ENCODE results near the gene RASAL3. TPM values are rescaled to one million over a fixed set of nuclear protein-coding genes. Genes with fewer than 3 reads are reported as not detected.

The RASAL3 gene
- total RNA-seq, 1 donor from 2014 or later: not detected

DNA sequence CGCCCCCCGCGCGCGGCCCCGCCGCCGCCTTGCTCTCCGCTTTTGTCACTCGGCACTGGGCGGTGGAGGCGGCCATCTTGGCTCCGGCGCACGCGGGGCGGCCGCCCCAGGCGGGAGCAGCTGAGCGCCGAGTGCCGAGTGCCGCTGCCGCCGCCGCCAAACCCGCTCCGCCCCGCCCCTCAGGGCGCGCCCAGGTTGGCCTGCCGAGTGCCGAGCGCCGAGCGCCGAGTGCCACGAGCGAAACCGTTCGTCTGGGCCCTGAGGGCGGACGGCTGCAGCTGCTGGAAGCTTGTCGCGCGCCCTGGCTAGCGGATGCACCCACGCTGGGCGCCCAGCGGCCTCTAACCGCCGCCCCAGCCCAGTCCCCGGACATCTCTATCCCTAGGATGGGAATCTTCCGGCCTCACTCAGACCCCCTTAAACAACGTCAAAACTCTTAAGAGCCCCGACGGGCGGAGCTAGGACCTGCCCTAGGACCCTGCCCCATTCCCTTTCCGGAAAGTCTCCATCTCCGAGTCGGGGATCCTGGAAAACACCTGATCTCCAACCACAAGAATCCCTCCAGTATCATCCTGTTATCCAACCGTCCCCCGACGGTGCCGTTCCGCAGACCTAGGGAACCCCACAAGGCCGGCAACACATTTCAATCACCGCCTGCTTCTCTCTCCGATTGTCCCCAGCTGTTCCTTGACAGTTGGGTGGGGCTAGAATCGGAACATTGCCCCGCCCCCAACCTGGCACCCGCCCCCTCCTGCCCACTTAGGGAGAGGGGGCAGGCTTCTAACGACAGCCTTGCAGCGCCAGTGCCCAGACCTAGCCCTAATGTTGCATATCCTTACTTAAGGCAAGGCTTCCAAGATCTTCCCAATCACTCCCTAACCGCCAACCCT, 31.5 kb downstream of the RASAL3 start:
- H3K9me3 Mint-ChIP-seq (ENCODE audit: low read depth): no peaks in the 10 kb centered on the region
- peak; percentile 87 for DNase-seq (ENCODE audit: low spot score, unreplicated experiment)
- H3K36me3 Mint-ChIP-seq (ENCODE audit: insufficient read depth): peaks cover 3% of the 10 kb centered on the region
- H3K4me1 Mint-ChIP-seq (ENCODE audit: low read depth): peaks cover 19% of the 10 kb centered on the region
- no peaks in the 10 kb centered on the region for H3K27me3 Mint-ChIP-seq
- peak overlapping the region; percentile 97 for H3K4me3 Mint-ChIP-seq (ENCODE audit: low read depth)
- peak overlapping the region; percentile 95 for H3K27ac Mint-ChIP-seq
- TF ChIP-seq, protein P1, sequence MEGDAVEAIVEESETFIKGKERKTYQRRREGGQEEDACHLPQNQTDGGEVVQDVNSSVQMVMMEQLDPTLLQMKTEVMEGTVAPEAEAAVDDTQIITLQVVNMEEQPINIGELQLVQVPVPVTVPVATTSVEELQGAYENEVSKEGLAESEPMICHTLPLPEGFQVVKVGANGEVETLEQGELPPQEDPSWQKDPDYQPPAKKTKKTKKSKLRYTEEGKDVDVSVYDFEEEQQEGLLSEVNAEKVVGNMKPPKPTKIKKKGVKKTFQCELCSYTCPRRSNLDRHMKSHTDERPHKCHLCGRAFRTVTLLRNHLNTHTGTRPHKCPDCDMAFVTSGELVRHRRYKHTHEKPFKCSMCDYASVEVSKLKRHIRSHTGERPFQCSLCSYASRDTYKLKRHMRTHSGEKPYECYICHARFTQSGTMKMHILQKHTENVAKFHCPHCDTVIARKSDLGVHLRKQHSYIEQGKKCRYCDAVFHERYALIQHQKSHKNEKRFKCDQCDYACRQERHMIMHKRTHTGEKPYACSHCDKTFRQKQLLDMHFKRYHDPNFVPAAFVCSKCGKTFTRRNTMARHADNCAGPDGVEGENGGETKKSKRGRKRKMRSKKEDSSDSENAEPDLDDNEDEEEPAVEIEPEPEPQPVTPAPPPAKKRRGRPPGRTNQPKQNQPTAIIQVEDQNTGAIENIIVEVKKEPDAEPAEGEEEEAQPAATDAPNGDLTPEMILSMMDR (IDR thresholded peaks at IDR 0.05; ENCODE audit: unreplicated experiment): no peak

DNA sequence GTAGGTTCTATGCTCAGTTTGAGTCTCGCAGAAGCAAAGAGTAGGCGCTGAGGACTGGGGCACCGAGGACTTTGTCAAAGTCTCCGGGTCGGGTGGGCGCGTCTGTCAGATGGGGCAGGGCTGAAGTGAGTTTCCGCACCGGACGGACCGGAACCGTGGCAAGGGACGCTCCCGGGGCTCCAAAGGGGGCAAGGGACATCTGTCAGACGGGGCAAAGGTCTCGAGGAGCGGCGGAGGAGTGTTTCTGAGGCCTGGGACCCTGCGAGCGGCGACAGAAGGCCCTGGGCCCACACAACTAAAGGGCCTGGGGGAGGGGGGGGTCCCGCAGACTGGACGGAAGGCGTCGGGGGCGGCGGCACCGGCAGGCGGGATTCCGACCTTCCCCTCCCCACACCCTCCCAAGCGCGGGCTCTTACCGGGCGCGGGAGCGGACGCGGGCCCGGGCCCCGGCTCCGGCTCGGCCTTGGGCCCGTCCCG, 32.3 kb downstream of the RASAL3 start:
- Mint-ChIP-seq H3K4me3 (ENCODE audit: low read depth) (peak overlapping the region; percentile 98), H3K27ac (peak overlapping the region; percentile 98), H3K4me1 (ENCODE audit: low read depth) (peaks cover 19% of the 10 kb centered on the region), H3K9me3 (ENCODE audit: low read depth) (no peaks in the 10 kb centered on the region), H3K27me3 (no peaks in the 10 kb centered on the region), H3K36me3 (ENCODE audit: insufficient read depth) (peaks cover 6% of the 10 kb centered on the region)
- DNase-seq (ENCODE audit: low spot score, unreplicated experiment): no peak
- TF ChIP-seq, protein P1 (IDR thresholded peaks at IDR 0.05; ENCODE audit: unreplicated experiment): no peak

DNA sequence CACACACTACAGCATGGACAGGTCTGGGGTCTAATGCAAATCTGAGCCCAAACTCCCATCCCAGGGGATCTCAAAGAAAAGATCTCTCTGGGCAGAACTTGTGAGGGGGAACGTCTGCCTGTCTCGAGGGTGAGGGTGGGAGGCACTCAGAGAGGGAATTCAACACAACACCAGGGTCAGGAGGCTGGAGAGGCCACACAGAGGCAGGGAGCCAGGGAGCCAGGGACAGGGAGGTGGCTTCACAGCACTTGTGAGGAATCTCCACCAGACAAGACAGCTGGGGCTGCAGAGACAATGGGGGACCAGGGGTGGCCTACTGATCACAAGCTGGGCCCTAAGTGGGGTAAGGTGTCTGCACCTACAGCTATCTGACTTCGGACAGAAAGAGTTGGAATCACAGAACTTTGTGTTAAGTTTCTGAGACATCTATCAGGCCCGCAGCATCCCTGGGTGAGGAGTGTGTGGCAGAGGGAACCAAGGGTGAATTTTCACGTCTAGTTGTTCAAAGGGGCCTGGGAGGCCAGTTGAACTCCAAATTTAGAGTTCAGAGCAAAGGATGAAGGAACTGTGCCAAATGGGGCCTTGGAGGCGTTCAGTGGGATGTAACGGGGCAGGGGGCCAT, 32.8 kb downstream of the RASAL3 start:
- Mint-ChIP-seq H3K27ac (peak overlapping the region; percentile 98), H3K4me1 (ENCODE audit: low read depth) (peaks cover 19% of the 10 kb centered on the region), H3K27me3 (no peaks in the 10 kb centered on the region), H3K4me3 (ENCODE audit: low read depth) (peak overlapping the region; percentile 98), H3K36me3 (ENCODE audit: insufficient read depth) (peaks cover 7% of the 10 kb centered on the region), H3K9me3 (ENCODE audit: low read depth) (no peaks in the 10 kb centered on the region)
- TF ChIP-seq, protein P1 (IDR thresholded peaks at IDR 0.05; ENCODE audit: unreplicated experiment): no peak
- DNase-seq (ENCODE audit: low spot score, unreplicated experiment): no peak

DNA sequence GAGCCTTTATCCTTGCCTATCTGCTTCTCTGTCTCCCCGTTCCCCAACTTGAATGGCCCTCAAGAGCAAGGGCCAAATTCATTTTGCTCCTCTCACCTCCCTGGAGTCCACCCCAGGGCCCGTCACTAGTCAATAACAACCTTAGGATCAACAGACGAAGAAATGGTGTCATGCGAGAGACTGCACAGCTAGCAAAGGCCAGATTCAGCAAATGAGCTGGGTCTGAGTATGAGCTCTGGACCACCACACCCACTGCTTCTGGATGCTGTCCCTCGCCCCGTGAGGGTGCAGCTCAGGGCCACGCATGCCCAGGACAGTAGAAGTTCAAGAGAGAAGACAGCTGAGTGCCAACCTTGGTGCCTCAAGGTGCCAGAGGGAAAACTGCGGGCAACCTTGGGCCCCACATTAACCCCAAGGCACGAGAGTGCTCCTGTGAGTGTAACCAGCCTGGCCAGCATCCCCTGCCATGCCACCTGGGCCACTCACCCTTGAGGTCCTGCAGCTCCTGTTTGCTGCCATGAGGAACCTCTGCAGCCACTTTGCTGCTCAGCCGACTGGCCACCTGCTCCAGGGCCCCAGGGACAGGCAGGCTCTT, 33.7 kb downstream of the RASAL3 start:
- H3K27me3 Mint-ChIP-seq: no peaks in the 10 kb centered on the region
- TF ChIP-seq, protein P1 (IDR thresholded peaks at IDR 0.05; ENCODE audit: unreplicated experiment): no peak
- H3K27ac Mint-ChIP-seq: peak overlapping the region; percentile 47
- DNase-seq (ENCODE audit: low spot score, unreplicated experiment): no peak
- H3K4me1 Mint-ChIP-seq (ENCODE audit: low read depth): peaks cover 19% of the 10 kb centered on the region
- peaks cover 11% of the 10 kb centered on the region for H3K36me3 Mint-ChIP-seq (ENCODE audit: insufficient read depth)
- H3K4me3 Mint-ChIP-seq (ENCODE audit: low read depth): peak overlapping the region; percentile 98
- no peaks in the 10 kb centered on the region for H3K9me3 Mint-ChIP-seq (ENCODE audit: low read depth)

DNA sequence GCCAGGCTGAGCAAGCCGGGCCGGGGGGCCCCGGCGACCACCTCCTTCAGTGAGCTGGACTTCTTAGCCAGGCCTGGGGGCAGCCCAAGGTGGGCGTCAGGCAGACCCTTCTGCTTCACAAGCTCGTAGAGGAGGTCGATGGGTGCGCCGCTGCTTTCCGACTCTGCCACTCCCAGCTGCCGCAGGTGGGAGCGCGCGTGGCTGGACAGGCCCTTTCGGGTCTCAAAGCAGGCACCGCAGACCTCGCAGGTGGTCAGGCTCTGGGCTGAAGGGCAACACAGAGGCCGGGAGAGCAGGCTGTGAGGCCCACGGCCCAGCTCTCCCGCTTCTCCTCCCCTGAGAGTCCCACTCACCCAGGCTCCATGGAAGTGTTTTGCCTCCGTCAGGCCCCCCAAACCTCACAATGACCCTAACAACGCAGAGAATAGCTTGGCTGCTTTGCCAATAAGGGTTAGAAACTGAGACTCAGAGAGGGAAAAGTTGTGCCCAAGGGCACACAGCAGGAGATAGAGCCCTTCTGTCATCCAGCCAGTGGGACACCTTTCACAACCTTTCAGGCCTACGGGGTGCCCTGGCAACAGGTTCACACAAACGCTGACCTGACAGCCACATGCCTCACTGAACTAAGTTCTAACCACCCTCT, 34.4 kb downstream of the RASAL3 start:
- no peak overlapping the region for H3K27ac Mint-ChIP-seq
- H3K4me1 Mint-ChIP-seq (ENCODE audit: low read depth): peaks cover 19% of the 10 kb centered on the region
- peak overlapping the region; percentile 98 for H3K4me3 Mint-ChIP-seq (ENCODE audit: low read depth)
- H3K27me3 Mint-ChIP-seq: no peaks in the 10 kb centered on the region
- H3K36me3 Mint-ChIP-seq (ENCODE audit: insufficient read depth): peaks cover 12% of the 10 kb centered on the region
- H3K9me3 Mint-ChIP-seq (ENCODE audit: low read depth): no peaks in the 10 kb centered on the region
- TF ChIP-seq, protein P1 (IDR thresholded peaks at IDR 0.05; ENCODE audit: unreplicated experiment): no peak
- DNase-seq (ENCODE audit: low spot score, unreplicated experiment): no peak

All from progenitor cell of endocrine pancreas (in vitro differentiated cells).